Measurements from ENCODE around the gene TLE2. TPM values are rescaled to one million over a fixed set of nuclear protein-coding genes. Genes with fewer than 3 reads are reported as not detected.
"Not testable (repeated sequence)": the region's sequence is repeated elsewhere in the genome, so short reads cannot be mapped to it uniquely, and the experiment has no call there.

Gene TLE2
- total RNA-seq, 2 donors from 2014 or later: 34.5 to 45.2 TPM

DNA sequence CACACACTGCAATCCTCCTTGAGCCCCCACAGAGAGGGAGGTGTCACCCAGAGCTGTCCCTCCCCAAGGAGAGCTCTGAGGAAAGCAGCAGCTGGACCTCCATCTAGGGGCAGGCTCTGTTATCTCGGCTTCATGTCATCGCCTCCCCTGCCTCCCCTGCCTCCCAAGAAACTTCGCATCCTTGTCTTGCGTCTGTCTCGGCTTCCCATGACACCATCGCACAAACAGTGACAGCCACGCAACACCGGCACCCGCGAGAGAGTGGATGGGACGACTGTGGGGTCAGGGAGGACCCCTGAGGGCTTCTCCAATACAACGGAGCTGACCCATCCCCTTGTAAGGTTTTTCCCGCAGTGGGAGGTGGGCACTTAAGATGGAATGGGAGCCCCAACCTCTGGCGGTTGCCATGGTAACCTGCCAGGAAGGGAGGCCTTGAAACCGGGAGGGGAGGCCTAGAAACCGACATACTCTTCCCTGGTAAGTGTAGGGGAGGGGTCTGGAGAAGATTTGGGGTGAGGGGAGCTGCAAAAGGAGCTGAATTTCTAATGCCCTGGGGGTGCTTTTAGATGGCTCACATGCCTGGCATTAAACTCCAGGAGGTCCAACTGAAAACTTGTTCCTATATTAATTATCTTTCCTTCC lies 16.3 kb downstream of the TLE2 start:
- ATAC-seq (no peak), DNase-seq (no peak)
- Histone ChIP-seq H3K4me3 (no peak overlapping the region), H3K4me1 (peaks cover 14% of the 10 kb centered on the region), H3K27ac (peak overlapping the region in 3 of 4 donors; percentile 38 to 58 (median 43)), H3K27me3 (no peaks in the 10 kb centered on the region), H3K36me3 (replicated peaks in 1 of 2; ENCODE audit: insufficient read depth in 1 of 2, low read depth in 2 of 2) (no peaks in the 10 kb centered on the region), H3K9me3 (no peaks in the 10 kb centered on the region)
- WGBS, 2 donors: 68 to 69% methylated on average over 16 of the region's 16 CpGs
- TF ChIP-seq, protein P1, sequence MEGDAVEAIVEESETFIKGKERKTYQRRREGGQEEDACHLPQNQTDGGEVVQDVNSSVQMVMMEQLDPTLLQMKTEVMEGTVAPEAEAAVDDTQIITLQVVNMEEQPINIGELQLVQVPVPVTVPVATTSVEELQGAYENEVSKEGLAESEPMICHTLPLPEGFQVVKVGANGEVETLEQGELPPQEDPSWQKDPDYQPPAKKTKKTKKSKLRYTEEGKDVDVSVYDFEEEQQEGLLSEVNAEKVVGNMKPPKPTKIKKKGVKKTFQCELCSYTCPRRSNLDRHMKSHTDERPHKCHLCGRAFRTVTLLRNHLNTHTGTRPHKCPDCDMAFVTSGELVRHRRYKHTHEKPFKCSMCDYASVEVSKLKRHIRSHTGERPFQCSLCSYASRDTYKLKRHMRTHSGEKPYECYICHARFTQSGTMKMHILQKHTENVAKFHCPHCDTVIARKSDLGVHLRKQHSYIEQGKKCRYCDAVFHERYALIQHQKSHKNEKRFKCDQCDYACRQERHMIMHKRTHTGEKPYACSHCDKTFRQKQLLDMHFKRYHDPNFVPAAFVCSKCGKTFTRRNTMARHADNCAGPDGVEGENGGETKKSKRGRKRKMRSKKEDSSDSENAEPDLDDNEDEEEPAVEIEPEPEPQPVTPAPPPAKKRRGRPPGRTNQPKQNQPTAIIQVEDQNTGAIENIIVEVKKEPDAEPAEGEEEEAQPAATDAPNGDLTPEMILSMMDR (IDR thresholded peaks at IDR 0.05): no peak
- no peak for TF ChIP-seq POLR2A (IDR thresholded peaks at IDR 0.05)
- intact Hi-C loops (cut with DNase I): no loop called here

DNA sequence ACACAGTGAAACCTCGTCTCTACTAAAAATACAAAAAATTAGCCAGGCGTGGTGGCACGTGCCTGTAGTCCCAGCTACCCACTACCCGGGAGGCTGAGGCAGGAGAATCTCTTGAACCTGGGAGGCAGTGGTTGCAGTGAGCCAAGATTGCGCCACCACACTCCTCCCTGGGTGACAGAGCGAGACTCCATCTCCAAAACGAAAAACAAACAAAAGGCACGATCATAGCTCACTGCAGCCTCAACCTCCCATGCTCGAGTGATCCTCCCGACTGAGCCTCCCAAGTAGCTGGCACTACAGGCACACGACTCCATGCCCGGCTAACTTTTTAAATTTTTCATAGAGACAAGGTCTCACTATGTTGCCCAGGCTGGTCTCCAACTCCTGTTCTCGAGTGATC lies 17.0 kb downstream of the TLE2 start:
- H3K4me3 ChIP-seq; intact Hi-C loops (cut with DNase I); DNase-seq; H3K27me3 ChIP-seq; H3K9me3 ChIP-seq; H3K36me3 ChIP-seq (replicated peaks in 1 of 2; ENCODE audit: insufficient read depth in 1 of 2, low read depth in 2 of 2); ATAC-seq; H3K27ac ChIP-seq: not testable (repeated sequence)
- peaks cover 14% of the 10 kb centered on the region for H3K4me1 ChIP-seq
- 83 to 88% methylated on average over 10 to 13 of the region's 13 CpGs for WGBS, 2 donors

DNA sequence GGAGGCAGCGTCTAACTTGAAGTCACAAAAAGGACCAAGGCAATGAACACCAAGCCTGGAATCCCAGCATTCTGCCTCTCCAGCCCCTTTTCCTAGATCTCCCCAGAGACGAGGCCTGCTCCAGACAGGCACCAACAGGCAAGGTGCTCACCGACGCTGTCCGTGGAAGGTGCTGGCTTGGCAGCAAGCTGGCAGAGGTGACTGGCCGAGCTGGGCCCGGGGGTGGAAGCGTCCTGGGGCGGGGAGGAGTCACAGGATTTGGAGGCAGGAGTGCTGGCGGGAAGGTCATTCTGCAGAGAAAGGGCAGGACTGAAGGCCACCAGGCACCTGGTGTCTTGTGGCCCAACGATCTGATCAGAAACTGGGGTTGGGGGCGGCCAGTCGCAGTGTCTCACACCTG lies 18.2 kb downstream of the TLE2 start:
- no peaks in the 10 kb centered on the region for H3K27me3 ChIP-seq
- no peaks in the 10 kb centered on the region for H3K9me3 ChIP-seq
- no peak for TF ChIP-seq POLR2A (IDR thresholded peaks at IDR 0.05)
- TF ChIP-seq, protein P1 (IDR thresholded peaks at IDR 0.05): no peak
- no peaks in the 10 kb centered on the region for H3K36me3 ChIP-seq (replicated peaks in 1 of 2; ENCODE audit: insufficient read depth in 1 of 2, low read depth in 2 of 2)
- H3K27ac ChIP-seq: no peak overlapping the region
- 80 to 89% methylated on average over 9 to 13 of the region's 13 CpGs for WGBS, 2 donors
- peaks cover 14% of the 10 kb centered on the region for H3K4me1 ChIP-seq
- no peak for ATAC-seq
- DNase-seq: no peak
- H3K4me3 ChIP-seq: no peak overlapping the region
- intact Hi-C loops (cut with DNase I): no loop called here

DNA sequence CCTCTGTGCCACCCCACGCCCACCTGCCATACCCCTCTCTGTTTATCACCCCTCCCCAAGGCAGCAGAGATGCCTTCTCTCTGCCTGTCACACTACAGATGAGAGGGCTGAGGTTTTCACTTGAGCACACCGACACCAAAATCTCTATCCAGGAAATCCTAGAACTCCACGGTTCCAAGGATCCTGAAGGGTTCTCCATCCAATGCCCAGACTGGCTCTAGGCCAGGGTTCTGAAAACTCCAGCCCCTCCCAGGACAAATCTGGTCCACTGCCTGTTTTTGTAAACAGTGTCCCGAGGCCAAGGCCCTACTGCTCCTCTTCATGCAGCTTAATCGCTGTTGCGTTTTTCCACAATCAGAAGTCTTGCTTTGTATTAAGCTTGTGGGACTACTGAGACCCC lies 20.1 kb downstream of the TLE2 start:
- Histone ChIP-seq H3K27ac (no peak overlapping the region), H3K9me3 (no peaks in the 10 kb centered on the region), H3K36me3 (replicated peaks in 1 of 2; ENCODE audit: insufficient read depth in 1 of 2, low read depth in 2 of 2) (no peaks in the 10 kb centered on the region), H3K4me1 (peaks cover 14% of the 10 kb centered on the region), H3K4me3 (no peak overlapping the region), H3K27me3 (no peaks in the 10 kb centered on the region)
- intact Hi-C loops (cut with DNase I): no loop called here
- WGBS, 2 donors: 90 to 94% methylated on average over 5 to 6 of the region's 6 CpGs
- no peak for DNase-seq
- ATAC-seq: no peak
- TF ChIP-seq POLR2A (IDR thresholded peaks at IDR 0.05): no peak
- TF ChIP-seq, protein P1 (IDR thresholded peaks at IDR 0.05): no peak

DNA sequence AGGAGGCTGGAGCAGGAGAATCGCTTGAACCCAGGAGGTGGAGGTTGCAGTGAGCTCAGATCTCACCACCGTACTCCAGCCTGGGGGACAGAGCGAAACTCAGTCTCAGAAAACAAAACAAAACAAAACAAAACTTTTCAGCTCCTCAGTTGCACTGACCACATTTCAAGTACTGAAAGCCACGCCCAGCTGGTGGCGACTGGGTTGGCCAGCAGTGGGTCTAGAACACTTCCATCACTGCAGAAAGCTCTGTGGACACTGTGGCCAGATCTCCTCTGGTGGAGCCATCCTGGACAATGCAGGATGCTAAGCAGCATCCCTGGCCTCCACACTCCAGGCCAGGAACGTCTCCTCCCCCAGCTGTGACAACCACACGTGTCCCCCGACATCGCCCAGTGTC lies 21.1 kb downstream of the TLE2 start:
- WGBS, 2 donors: 86 to 94% methylated on average over 9 of the region's 9 CpGs
- ATAC-seq: no peak
- TF ChIP-seq POLR2A (IDR thresholded peaks at IDR 0.05): no peak
- TF ChIP-seq, protein P1 (IDR thresholded peaks at IDR 0.05): no peak
- Histone ChIP-seq H3K4me1 (peaks cover 3% of the 10 kb centered on the region), H3K9me3 (no peaks in the 10 kb centered on the region), H3K27me3 (no peaks in the 10 kb centered on the region), H3K4me3 (no peak overlapping the region), H3K27ac (no peak overlapping the region), H3K36me3 (replicated peaks in 1 of 2; ENCODE audit: insufficient read depth in 1 of 2, low read depth in 2 of 2) (no peaks in the 10 kb centered on the region)
- DNase-seq: no peak
- intact Hi-C loops (cut with DNase I): no loop called here
